BLaER1 treated with 17β-estradiol and CSF1 and Interleukin-3, amounts not matched to agents 10 nM and 100 nM (cell line): ENCODE measurements around the gene FOXP1.

Source experiments
- H3K27ac ChIP-seq, 11 experiments: shearing (Covaris generic); formaldehyde crosslinking; 2 replicates each; pipeline ENCODE4 v1.8.1; 2022
- H3K27me3 ChIP-seq, 11 experiments: shearing (Covaris generic); formaldehyde crosslinking; 2 replicates each; pipeline ENCODE4 v1.8.1; 2022
- H3K36me3 ChIP-seq, 11 experiments: shearing (Covaris generic); formaldehyde crosslinking; 2 replicates each; pipeline ENCODE4 v1.8.1; 2022
- H3K4me1 ChIP-seq, 10 experiments: shearing (Covaris generic); formaldehyde crosslinking; 2 replicates each; pipeline ENCODE4 v1.8.1; 2022
- H3K4me2 ChIP-seq, 11 experiments: shearing (Covaris generic); formaldehyde crosslinking; 2 replicates each; pipeline ENCODE4 v1.8.1; 2022
- H3K4me3 ChIP-seq, 10 experiments: shearing (Covaris generic); formaldehyde crosslinking; 2 replicates each; pipeline ENCODE4 v1.8.1; 2022
- H3K9ac ChIP-seq, 11 experiments: shearing (Covaris generic); formaldehyde crosslinking; 2 replicates each; pipeline ENCODE4 v1.8.1; 2022
- H3K9me3 ChIP-seq, 11 experiments: shearing (Covaris generic); formaldehyde crosslinking; replicated peaks in 1 of 11; 2 replicates each; pipeline ENCODE4 v1.8.1; 2022
- H4K20me1 ChIP-seq, 11 experiments: shearing (Covaris generic); formaldehyde crosslinking; 2 replicates each; pipeline ENCODE4 v1.8.1; 2022
- Cebpa-rat ChIP-seq, 11 experiments: shearing (Covaris generic); IDR thresholded peaks; 2 replicates each; pipeline ENCODE4 v1.8.1; 2022

FOXP1 gene

DNA sequence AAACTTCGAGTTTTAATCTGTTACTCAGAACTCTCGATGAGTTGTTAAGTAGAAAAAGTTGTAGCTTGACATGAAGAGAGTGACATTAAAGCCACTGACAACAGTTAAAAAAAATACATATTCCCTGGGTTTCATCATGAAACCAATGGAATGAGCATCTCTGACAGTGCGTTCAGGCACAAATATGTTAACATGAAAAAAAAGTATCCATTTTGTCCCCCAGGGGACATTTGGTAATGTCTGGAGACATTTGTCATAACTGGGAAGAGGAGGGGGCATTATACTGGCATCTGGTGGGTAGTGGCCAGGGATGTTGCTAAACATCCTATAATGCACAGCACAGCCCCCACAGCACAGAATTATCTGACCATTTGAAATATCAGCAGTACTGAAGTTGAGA lies 14.8 kb upstream of the FOXP1 start:
- no peaks in the 10 kb centered on the region for H4K20me1 ChIP-seq
- no peak for TF ChIP-seq Cebpa-rat (IDR thresholded peaks at IDR 0.05)
- H3K27me3 ChIP-seq = no peaks in the 10 kb centered on the region
- H3K9me3 ChIP-seq = 0 out of 22 replicates have a peak, but pooled peaks cover 0 to 6% (median 0%) of the 10 kb centered on the region in 11 experiments
- no peak overlapping the region for H3K4me3 ChIP-seq
- H3K36me3 ChIP-seq = no peaks in the 10 kb centered on the region
- peaks cover 0 to 17% (median 6%) of the 10 kb centered on the region in 10 experiments; a peak in 14 of 20 replicates for H3K4me1 ChIP-seq
- no peak overlapping the region for H3K9ac ChIP-seq
- H3K4me2 ChIP-seq = no peak overlapping the region
- no peak overlapping the region for H3K27ac ChIP-seq

DNA sequence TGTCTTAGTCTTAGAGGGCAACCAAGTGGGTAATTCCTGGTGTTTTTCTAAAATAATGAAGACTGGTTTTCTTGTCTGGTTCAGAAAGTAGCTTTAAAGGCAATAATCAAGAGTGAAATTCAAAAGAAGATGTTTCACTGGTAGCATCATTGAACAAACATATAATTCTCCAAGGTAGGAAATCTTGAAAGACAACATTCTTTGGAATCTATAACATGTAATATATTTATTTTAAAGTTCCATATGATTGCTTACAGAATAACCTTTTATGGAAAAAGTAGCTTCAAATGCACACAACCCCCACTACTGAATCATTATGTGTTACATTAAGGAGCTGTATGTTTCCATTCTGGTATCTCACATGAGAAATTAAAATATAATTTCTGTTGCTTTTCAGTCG lies 13.8 kb upstream of the FOXP1 start:
- H3K27me3 ChIP-seq = no peaks in the 10 kb centered on the region
- no peaks in the 10 kb centered on the region for H3K36me3 ChIP-seq
- H4K20me1 ChIP-seq = no peaks in the 10 kb centered on the region
- H3K4me3 ChIP-seq = no peak overlapping the region
- H3K4me2 ChIP-seq = no peak overlapping the region
- H3K27ac ChIP-seq = no peak overlapping the region
- 0 out of 22 replicates have a peak, but pooled peaks cover 0 to 6% (median 0%) of the 10 kb centered on the region in 11 experiments for H3K9me3 ChIP-seq
- peaks cover 0 to 17% (median 4%) of the 10 kb centered on the region in 10 experiments; a peak in 14 of 20 replicates for H3K4me1 ChIP-seq
- H3K9ac ChIP-seq = no peak overlapping the region
- TF ChIP-seq Cebpa-rat (IDR thresholded peaks at IDR 0.05) = no peak

DNA sequence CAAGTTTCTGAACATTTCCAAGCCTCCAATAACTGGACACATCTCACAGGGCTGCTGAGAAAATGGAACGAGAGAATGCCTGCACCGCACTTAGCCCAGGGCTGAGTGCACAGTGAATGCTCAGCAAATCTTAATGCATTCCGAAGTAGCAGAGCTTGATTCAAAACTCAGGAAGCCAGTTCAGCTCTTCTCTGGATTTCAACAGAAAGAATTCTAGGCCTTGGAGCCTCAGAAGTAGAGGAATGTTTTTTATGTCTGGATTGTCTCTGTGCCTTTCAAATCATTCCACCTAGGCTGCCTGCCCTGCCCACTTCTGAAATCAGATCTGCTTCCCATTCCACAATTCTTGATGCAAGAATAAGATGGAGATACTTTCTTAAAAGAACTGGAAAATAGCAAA lies 9.6 kb upstream of the FOXP1 start:
- Histone ChIP-seq H3K4me1 (peaks cover 0 to 5% (median 0%) of the 10 kb centered on the region in 10 experiments; a peak in 1 of 20 replicates), H3K36me3 (no peaks in the 10 kb centered on the region), H3K27me3 (no peaks in the 10 kb centered on the region), H3K9ac (no peak overlapping the region), H3K27ac (no peak overlapping the region), H4K20me1 (no peaks in the 10 kb centered on the region), H3K9me3 (peaks cover 0 to 6% (median 0%) of the 10 kb centered on the region in 11 experiments; a peak in 1 of 22 replicates), H3K4me3 (no peak overlapping the region), H3K4me2 (no peak overlapping the region)
- TF ChIP-seq Cebpa-rat (IDR thresholded peaks at IDR 0.05) = no peak

- TF ChIP-seq Cebpa-rat (IDR thresholded peaks at IDR 0.05) = no peak
- Histone ChIP-seq H3K4me3 (no peak overlapping the region), H3K27ac (no peak overlapping the region), H3K9me3 (peaks cover 0 to 3% (median 0%) of the 10 kb centered on the region in 11 experiments; a peak in 1 of 22 replicates), H3K36me3 (no peaks in the 10 kb centered on the region), H3K27me3 (no peaks in the 10 kb centered on the region), H4K20me1 (no peaks in the 10 kb centered on the region), H3K4me2 (no peak overlapping the region; a peak in 1 of 22 replicates), H3K4me1 (peaks cover 0 to 5% (median 0%) of the 10 kb centered on the region in 10 experiments; a peak in 2 of 20 replicates), H3K9ac (no peak overlapping the region)
These were observed 7.6 kb upstream of the FOXP1 start for GRCh38 chr3:71591101-71591500.

- Histone ChIP-seq H3K9me3 (peaks cover 0 to 3% (median 0%) of the 10 kb centered on the region in 11 experiments; a peak in 1 of 22 replicates), H3K27me3 (no peaks in the 10 kb centered on the region; a peak in 1 of 22 replicates), H4K20me1 (no peaks in the 10 kb centered on the region), H3K27ac (no peak overlapping the region), H3K4me2 (no peak overlapping the region), H3K4me3 (no peak overlapping the region), H3K9ac (no peak overlapping the region), H3K4me1 (peaks cover 3 to 20% (median 11%) of the 10 kb centered on the region in 10 experiments; a peak in 16 of 20 replicates), H3K36me3 (no peaks in the 10 kb centered on the region)
- TF ChIP-seq Cebpa-rat (IDR thresholded peaks at IDR 0.05) = no peak
These were observed 5.6 kb upstream of the FOXP1 start for GRCh38 chr3:71589132-71589531.

DNA sequence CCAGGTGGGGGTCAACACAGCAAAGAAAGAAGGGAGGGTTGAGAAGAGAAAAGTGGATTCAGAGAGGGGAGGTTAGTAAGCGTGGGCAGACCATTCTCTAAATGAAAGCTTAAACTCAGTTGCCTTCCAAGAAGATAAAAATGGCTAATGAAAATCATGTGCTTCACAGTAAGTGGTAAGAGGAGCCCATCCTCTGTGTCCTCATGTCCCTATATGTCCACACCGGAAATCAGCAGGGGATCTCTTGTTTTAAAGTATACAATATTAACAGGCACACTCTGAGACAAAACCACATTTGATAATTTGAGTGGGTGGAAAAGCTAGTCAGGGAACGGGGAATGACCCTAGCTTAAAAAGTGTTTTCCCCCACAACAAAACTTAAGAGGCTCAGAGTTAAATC lies 4.4 kb upstream of the FOXP1 start:
- Histone ChIP-seq H3K36me3 (no peaks in the 10 kb centered on the region), H4K20me1 (no peaks in the 10 kb centered on the region), H3K27ac (no peak overlapping the region), H3K27me3 (peaks cover 1 to 8% (median 3%) of the 10 kb centered on the region in 11 experiments; a peak in 21 of 22 replicates), H3K4me1 (peaks cover 3 to 20% (median 12%) of the 10 kb centered on the region in 10 experiments; a peak in 16 of 20 replicates), H3K9me3 (peaks cover 0 to 3% (median 0%) of the 10 kb centered on the region in 11 experiments; a peak in 1 of 22 replicates), H3K4me2 (no peak overlapping the region), H3K4me3 (no peak overlapping the region), H3K9ac (0 out of 22 replicates have a peak overlapping the region, but pooled peaks of 1 of the 11 experiments have one; percentile 7)
- TF ChIP-seq Cebpa-rat (IDR thresholded peaks at IDR 0.05) = no peak

GRCh38 chr3:71586810-71587242 lies 3.3 kb upstream of the FOXP1 start:
- H3K9me3 ChIP-seq = peaks cover 0 to 3% (median 0%) of the 10 kb centered on the region in 11 experiments; a peak in 1 of 22 replicates
- no peak overlapping the region for H3K4me2 ChIP-seq
- no peaks in the 10 kb centered on the region for H3K36me3 ChIP-seq
- peaks cover 3 to 30% (median 23%) of the 10 kb centered on the region in 10 experiments; a peak in 17 of 20 replicates for H3K4me1 ChIP-seq
- no peak overlapping the region for H3K9ac ChIP-seq
- H3K4me3 ChIP-seq = no peak overlapping the region
- H3K27me3 ChIP-seq = peaks cover 12 to 19% (median 14%) of the 10 kb centered on the region in 11 experiments
- TF ChIP-seq Cebpa-rat (IDR thresholded peaks at IDR 0.05) = no peak
- peaks cover 0 to 4% (median 0%) of the 10 kb centered on the region in 11 experiments; a peak in 4 of 22 replicates for H4K20me1 ChIP-seq
- H3K27ac ChIP-seq = no peak overlapping the region

GRCh38 chr3:71585887-71586809 lies 2.6 kb upstream of the FOXP1 start:
- Histone ChIP-seq H3K27ac (no peak overlapping the region), H3K36me3 (no peaks in the 10 kb centered on the region), H3K27me3 (peaks cover 19 to 26% (median 21%) of the 10 kb centered on the region in 11 experiments), H3K9me3 (peaks cover 0 to 3% (median 0%) of the 10 kb centered on the region in 11 experiments; a peak in 1 of 22 replicates), H4K20me1 (peaks cover 0 to 11% (median 5%) of the 10 kb centered on the region in 11 experiments; a peak in 10 of 22 replicates), H3K4me2 (peak overlapping the region in 1 of 11 experiments; percentile 86; a peak in 2 of 22 replicates), H3K4me3 (no peak overlapping the region), H3K4me1 (peaks cover 3 to 37% (median 29%) of the 10 kb centered on the region in 10 experiments; a peak in 18 of 20 replicates), H3K9ac (no peak overlapping the region)
- TF ChIP-seq Cebpa-rat (IDR thresholded peaks at IDR 0.05) = no peak
